AG08396 (cell line): ENCODE data around the gene ZNF644.
"Not testable (repeated sequence)": the region's sequence is repeated elsewhere in the genome, so short reads cannot be mapped to it uniquely, and the experiment has no call there.

Source experiments
- DNase-seq: peaks from one replicate; pipeline ENCODE4 v3.0.0; 2012; ENCODE audit warnings: low spot score, mixed read lengths

ZNF644 gene

GRCh38 chr1:90986953-90987352, 34.9 kb downstream of the ZNF644 start:
- no peak for DNase-seq

GRCh38 chr1:90977522-90977921, 44.3 kb downstream of the ZNF644 start:
- DNase-seq, result no peak

- peak; percentile 10 for DNase-seq
These were observed 47.7 kb downstream of the ZNF644 start for GRCh38 chr1:90973897-90974798.

- no peak for DNase-seq
These were observed 51.6 kb downstream of the ZNF644 start for GRCh38 chr1:90970208-90970607.

GRCh38 chr1:90969241-90969640, 52.6 kb downstream of the ZNF644 start:
- DNase-seq, result no peak

- no peak for DNase-seq
These were observed 57.3 kb downstream of the ZNF644 start for GRCh38 chr1:90964444-90965035.

GRCh38 chr1:90963651-90964050, 58.2 kb downstream of the ZNF644 start:
- no peak for DNase-seq

GRCh38 chr1:90963236-90963635, 58.6 kb downstream of the ZNF644 start:
- no peak for DNase-seq

GRCh38 chr1:90959352-90960206, 62.3 kb downstream of the ZNF644 start:
- no peak for DNase-seq

GRCh38 chr1:90957497-90957896, 64.3 kb downstream of the ZNF644 start:
- DNase-seq, result no peak

GRCh38 chr1:90955769-90956168, 66.1 kb downstream of the ZNF644 start:
- DNase-seq, result no peak

- no peak for DNase-seq
These were observed 68.9 kb downstream of the ZNF644 start for GRCh38 chr1:90952906-90953305.

GRCh38 chr1:90951009-90951408, 70.8 kb downstream of the ZNF644 start:
- DNase-seq, result no peak

GRCh38 chr1:90948301-90948700, 73.5 kb downstream of the ZNF644 start:
- DNase-seq, result no peak

GRCh38 chr1:90946630-90947029, 75.2 kb downstream of the ZNF644 start:
- no peak for DNase-seq

- no peak for DNase-seq
These were observed 76.5 kb downstream of the ZNF644 start for GRCh38 chr1:90945287-90945686.

GRCh38 chr1:90943966-90944365, 77.9 kb downstream of the ZNF644 start:
- DNase-seq, result no peak

GRCh38 chr1:90940746-90941145, 81.1 kb downstream of the ZNF644 start:
- no peak for DNase-seq

- no peak for DNase-seq
These were observed 85.1 kb downstream of the ZNF644 start for GRCh38 chr1:90936731-90937130.

GRCh38 chr1:90936061-90936460, 85.8 kb downstream of the ZNF644 start:
- no peak for DNase-seq

- DNase-seq, result not testable (repeated sequence)
These were observed 93.6 kb downstream of the ZNF644 start for GRCh38 chr1:90928231-90928630.

- DNase-seq, result not testable (repeated sequence)
These were observed 94.2 kb downstream of the ZNF644 start for GRCh38 chr1:90927674-90928073.

- no peak for DNase-seq
These were observed 94.9 kb downstream of the ZNF644 start for GRCh38 chr1:90926971-90927370.
